Trophoblast cell (in vitro differentiated cells and primary cell): Measurements from ENCODE around the gene BCL2L11.

ENCODE experiments used
- DNase-seq, 2 donors: peaks; one replicate each; pipeline ENCODE4 v3.0.0-alpha.2; 2016
- H2AFZ ChIP-seq: 2 replicates; pipeline ENCODE4 v1.6.1; 2013; ENCODE audit warnings: low read length, moderate library complexity, mild to moderate bottlenecking; ENCODE audit not compliant: insufficient read depth, poor library complexity
- H2AK5ac ChIP-seq: 2 replicates; pipeline ENCODE4 v1.6.1; 2013; ENCODE audit warnings: mild to moderate bottlenecking, low read length
- H2BK120ac ChIP-seq: 2 replicates; pipeline ENCODE4 v1.6.1; 2013; ENCODE audit warnings: low read length, mild to moderate bottlenecking, moderate library complexity; ENCODE audit not compliant: insufficient read depth, poor library complexity
- H2BK12ac ChIP-seq: 2 replicates; pipeline ENCODE4 v1.6.1; 2013; ENCODE audit warnings: mild to moderate bottlenecking, low read length, moderate library complexity
- H2BK5ac ChIP-seq: 2 replicates; pipeline ENCODE4 v1.6.1; 2013; ENCODE audit warnings: low read length, low read depth, moderate library complexity, mild to moderate bottlenecking; ENCODE audit not compliant: poor library complexity
- H3K14ac ChIP-seq: 2 replicates; pipeline ENCODE4 v1.6.1; 2013; ENCODE audit warnings: mild to moderate bottlenecking, low read length
- H3K18ac ChIP-seq: 2 replicates; pipeline ENCODE4 v1.6.1; 2013; ENCODE audit warnings: mild to moderate bottlenecking, low read length
- H3K23ac ChIP-seq: 2 replicates; pipeline ENCODE4 v1.6.1; 2013; ENCODE audit warnings: low read length
- H3K27ac ChIP-seq: 2 replicates; pipeline ENCODE4 v1.5.1; 2013; ENCODE audit warnings: low read depth, mild to moderate bottlenecking, inconsistent platforms, low read length, moderate library complexity
- H3K27me3 ChIP-seq: 2 replicates; pipeline ENCODE4 v1.6.1; 2013; ENCODE audit warnings: inconsistent platforms, mild to moderate bottlenecking, low read length, moderate library complexity; ENCODE audit not compliant: insufficient read depth
- H3K36me3 ChIP-seq, 2 experiments: 1 replicate in 1 of 2; 2 replicates in 1 of 2; pipeline ENCODE4 v1.6.1; 2013; ENCODE audit warnings: low read length in 2 of 2, mild to moderate bottlenecking in 2 of 2, moderate library complexity in 1 of 2; ENCODE audit not compliant: insufficient read depth in 2 of 2, control insufficient read depth in 1 of 2
- H3K4ac ChIP-seq: 2 replicates; pipeline ENCODE4 v1.6.1; 2013; ENCODE audit warnings: low read depth, mild to moderate bottlenecking, low read length, moderate library complexity
- H3K4me1 ChIP-seq, 2 experiments: 1 replicate in 1 of 2; 2 replicates in 1 of 2; pipeline ENCODE4 v1.6.1; 2013; ENCODE audit warnings: low read length in 2 of 2, mild to moderate bottlenecking in 2 of 2, moderate library complexity in 1 of 2; ENCODE audit not compliant: insufficient read depth in 2 of 2, control insufficient read depth in 1 of 2
- H3K4me2 ChIP-seq: 2 replicates; pipeline ENCODE4 v1.6.1; 2013; ENCODE audit warnings: inconsistent platforms, mild to moderate bottlenecking, low read length, moderate library complexity
- H3K4me3 ChIP-seq: 2 replicates; pipeline ENCODE4 v1.5.1; 2013; ENCODE audit warnings: mild to moderate bottlenecking, low read depth, low read length, inconsistent platforms
- H3K79me1 ChIP-seq: one replicate; pipeline ENCODE4 v1.6.1; 2013; ENCODE audit warnings: low read length
- H3K79me2 ChIP-seq: 2 replicates; pipeline ENCODE4 v1.6.1; 2013; ENCODE audit warnings: low read length, mild to moderate bottlenecking; ENCODE audit not compliant: control insufficient read depth, insufficient read depth, poor library complexity
- H3K9ac ChIP-seq: 2 replicates; pipeline ENCODE4 v1.6.1; 2013; ENCODE audit warnings: mild to moderate bottlenecking, low read length
- H3K9me3 ChIP-seq: 2 replicates; pipeline ENCODE4 v1.6.1; 2013; ENCODE audit warnings: low read depth, mild to moderate bottlenecking, control low read depth, inconsistent platforms, low read length; ENCODE audit not compliant: insufficient read depth
- H4K12ac ChIP-seq: 2 replicates; pipeline ENCODE4 v1.6.1; 2013; ENCODE audit warnings: low read depth, mild to moderate bottlenecking, low read length, moderate library complexity
- H4K8ac ChIP-seq: 2 replicates; pipeline ENCODE4 v1.6.1; 2013; ENCODE audit warnings: low read depth, mild to moderate bottlenecking, low read length, moderate library complexity
- H4K91ac ChIP-seq: one replicate; pipeline ENCODE4 v1.6.1; 2013; ENCODE audit warnings: low read depth, mild to moderate bottlenecking, low read length, moderate library complexity
- whole genome bisulfite sequencing: extraction: QIAGEN DNeasy Blood & Tissue Kit; methylation state at CpG from one replicate; pipeline ENCODE4 v1.1.7; 2013; ENCODE audit warnings: missing lambda C conversion rate; ENCODE audit not compliant: insufficient read length, insufficient coverage; ENCODE audit errors: extremely low coverage; 5-methylcytosine and 5-hydroxymethylcytosine counted together

Gene BCL2L11

GRCh38 chr2:111191877-111192276 lies 71.2 kb downstream of the BCL2L11 start:
- Histone ChIP-seq H3K9me3 (no peaks in the 10 kb centered on the region), H2BK5ac (no peak overlapping the region), H3K18ac (no peak overlapping the region), H3K36me3 (no peaks in the 10 kb centered on the region), H2AK5ac (no peak overlapping the region), H3K79me1 (no peaks in the 10 kb centered on the region), H3K79me2 (no peaks in the 10 kb centered on the region), H4K8ac (no peak overlapping the region), H3K4ac (no peak overlapping the region), H3K9ac (no peak overlapping the region), H3K27ac (no peak overlapping the region), H4K91ac (no peak overlapping the region), H3K27me3 (no peaks in the 10 kb centered on the region), H4K12ac (no peak overlapping the region), H2BK12ac (no peak overlapping the region), H3K4me3 (no peak overlapping the region), H3K4me2 (no peak overlapping the region), H2AFZ (no peak overlapping the region), H2BK120ac (no peak overlapping the region), H3K23ac (no peak overlapping the region), H3K14ac (no peak overlapping the region), H3K4me1 (peaks cover 3 to 4% of the 10 kb centered on the region in 2 experiments)
- no peak for DNase-seq
- WGBS: no CpG with 5 or more reads among the region's 5 CpGs

GRCh38 chr2:111192776-111193368 lies 72.2 kb downstream of the BCL2L11 start:
- no peaks in the 10 kb centered on the region for H3K36me3 ChIP-seq
- WGBS: no CpG with 5 or more reads among the region's 1 CpG
- no peaks in the 10 kb centered on the region for H3K79me1 ChIP-seq
- DNase-seq: no peak
- H2AFZ ChIP-seq: no peak overlapping the region
- no peak overlapping the region for H3K4ac ChIP-seq
- no peak overlapping the region for H3K9ac ChIP-seq
- no peaks in the 10 kb centered on the region for H3K9me3 ChIP-seq
- no peak overlapping the region for H3K18ac ChIP-seq
- no peak overlapping the region for H4K8ac ChIP-seq
- peaks cover 2 to 4% of the 10 kb centered on the region in 2 experiments for H3K4me1 ChIP-seq
- H2BK12ac ChIP-seq: no peak overlapping the region
- no peak overlapping the region for H2AK5ac ChIP-seq
- H3K23ac ChIP-seq: no peak overlapping the region
- no peak overlapping the region for H4K12ac ChIP-seq
- H2BK120ac ChIP-seq: no peak overlapping the region
- no peak overlapping the region for H2BK5ac ChIP-seq
- H3K14ac ChIP-seq: no peak overlapping the region
- no peaks in the 10 kb centered on the region for H3K79me2 ChIP-seq
- H3K4me2 ChIP-seq: no peak overlapping the region
- no peak overlapping the region for H3K4me3 ChIP-seq
- no peak overlapping the region for H3K27ac ChIP-seq
- H3K27me3 ChIP-seq: no peaks in the 10 kb centered on the region
- H4K91ac ChIP-seq: no peak overlapping the region

- Histone ChIP-seq H3K23ac (no peak overlapping the region), H3K27ac (no peak overlapping the region), H3K79me1 (no peaks in the 10 kb centered on the region), H3K9me3 (no peaks in the 10 kb centered on the region), H2BK120ac (no peak overlapping the region), H3K27me3 (no peaks in the 10 kb centered on the region), H2AFZ (no peak overlapping the region), H3K36me3 (no peaks in the 10 kb centered on the region), H2AK5ac (no peak overlapping the region), H4K8ac (no peak overlapping the region), H3K4me1 (no peaks in the 10 kb centered on the region), H3K14ac (no peak overlapping the region), H2BK12ac (no peak overlapping the region), H3K9ac (no peak overlapping the region), H3K79me2 (no peaks in the 10 kb centered on the region), H3K4me3 (no peak overlapping the region), H2BK5ac (no peak overlapping the region), H3K4ac (no peak overlapping the region), H4K12ac (no peak overlapping the region), H3K18ac (no peak overlapping the region), H4K91ac (no peak overlapping the region), H3K4me2 (no peak overlapping the region)
- DNase-seq: no peak
- WGBS: no CpG with 5 or more reads among the region's 8 CpGs
These were observed 74.3 kb downstream of the BCL2L11 start for GRCh38 chr2:111194835-111195621.

GRCh38 chr2:111196435-111196834 lies 75.7 kb downstream of the BCL2L11 start:
- H3K9ac ChIP-seq: no peak overlapping the region
- no peak overlapping the region for H3K23ac ChIP-seq
- H3K4ac ChIP-seq: no peak overlapping the region
- WGBS: no CpG with 5 or more reads among the region's 7 CpGs
- H3K27me3 ChIP-seq: no peaks in the 10 kb centered on the region
- no peak overlapping the region for H2BK12ac ChIP-seq
- H3K18ac ChIP-seq: no peak overlapping the region
- no peaks in the 10 kb centered on the region for H3K9me3 ChIP-seq
- H4K8ac ChIP-seq: no peak overlapping the region
- H3K36me3 ChIP-seq: no peaks in the 10 kb centered on the region
- no peak overlapping the region for H2BK5ac ChIP-seq
- no peak overlapping the region for H2BK120ac ChIP-seq
- no peak for DNase-seq
- no peak overlapping the region for H4K12ac ChIP-seq
- H3K27ac ChIP-seq: no peak overlapping the region
- H3K4me1 ChIP-seq: peaks cover 0 to 2% of the 10 kb centered on the region in 2 experiments
- no peak overlapping the region for H2AK5ac ChIP-seq
- H3K79me2 ChIP-seq: no peaks in the 10 kb centered on the region
- no peak overlapping the region for H3K4me2 ChIP-seq
- no peaks in the 10 kb centered on the region for H3K79me1 ChIP-seq
- H4K91ac ChIP-seq: no peak overlapping the region
- H2AFZ ChIP-seq: no peak overlapping the region
- H3K14ac ChIP-seq: no peak overlapping the region
- H3K4me3 ChIP-seq: no peak overlapping the region
